Measurements from ENCODE around the gene GPC3. TPM values are rescaled to one million over a fixed set of nuclear protein-coding genes. Genes with fewer than 3 reads are reported as not detected.

Gene GPC3
- total RNA-seq, 1 donor from 2014 or later: 1,039 TPM

- TF ChIP-seq CTCF (IDR thresholded peaks at IDR 0.05) (no peak), EZH2phosphoT487 (IDR thresholded peaks at IDR 0.05) (no peak), EZH2 (IDR thresholded peaks at IDR 0.05) (no peak)
- Histone ChIP-seq H3K9me3 (ENCODE audit: low read depth) (no peaks in the 10 kb centered on the region), H4K20me1 (ENCODE audit: low read depth) (peaks cover 49% of the 10 kb centered on the region), H3K4me2 (no peak overlapping the region), H3K36me3 (no peaks in the 10 kb centered on the region), H3F3A (ENCODE audit: low read depth) (no peaks in the 10 kb centered on the region), H3K27me3 (no peaks in the 10 kb centered on the region), H2AFZ (replicated peaks) (no peak overlapping the region), H3K4me3 (no peak overlapping the region), H3K79me2 (ENCODE audit: low read depth) (peaks cover 25% of the 10 kb centered on the region), H3K4me1 (peaks cover 10% of the 10 kb centered on the region), H3K9ac (no peak overlapping the region), H3K27ac (peak overlapping the region; percentile 41)
- DNase-seq (ENCODE audit: low spot score): no peak
- H3K27ac Mint-ChIP-seq: no peak overlapping the region
- H3K4me1 Mint-ChIP-seq: peaks cover 18% of the 10 kb centered on the region
- H3K9me3 Mint-ChIP-seq: no peaks in the 10 kb centered on the region
- no peaks in the 10 kb centered on the region for H3K36me3 Mint-ChIP-seq
- no peak overlapping the region for H3K4me3 Mint-ChIP-seq
- peaks cover 4% of the 10 kb centered on the region for H3K27me3 Mint-ChIP-seq (ENCODE audit: insufficient read depth, low read depth)
Measured at GRCh38 chrX:133812402-133812801, 173.0 kb downstream of the GPC3 start.

GRCh38 chrX:133810925-133811324, 174.5 kb downstream of the GPC3 start:
- Histone ChIP-seq H3K4me1 (peaks cover 10% of the 10 kb centered on the region), H3K4me3 (no peak overlapping the region), H4K20me1 (ENCODE audit: low read depth) (peaks cover 48% of the 10 kb centered on the region), H3K79me2 (ENCODE audit: low read depth) (peaks cover 28% of the 10 kb centered on the region), H3K4me2 (no peak overlapping the region), H2AFZ (replicated peaks) (no peak overlapping the region), H3F3A (ENCODE audit: low read depth) (no peaks in the 10 kb centered on the region), H3K27ac (no peak overlapping the region), H3K9me3 (ENCODE audit: low read depth) (no peaks in the 10 kb centered on the region), H3K36me3 (peaks cover 3% of the 10 kb centered on the region), H3K9ac (no peak overlapping the region), H3K27me3 (no peaks in the 10 kb centered on the region)
- no peak overlapping the region for H3K27ac Mint-ChIP-seq
- H3K4me3 Mint-ChIP-seq: no peak overlapping the region
- H3K27me3 Mint-ChIP-seq (ENCODE audit: insufficient read depth, low read depth): peaks cover 4% of the 10 kb centered on the region
- peaks cover 3% of the 10 kb centered on the region for H3K36me3 Mint-ChIP-seq
- TF ChIP-seq CTCF (IDR thresholded peaks at IDR 0.05): no peak
- DNase-seq (ENCODE audit: low spot score): no peak
- no peaks in the 10 kb centered on the region for H3K9me3 Mint-ChIP-seq
- peaks cover 16% of the 10 kb centered on the region for H3K4me1 Mint-ChIP-seq

GRCh38 chrX:133804072-133804471, 181.3 kb downstream of the GPC3 start:
- Histone ChIP-seq H2AFZ (replicated peaks) (no peak overlapping the region), H3F3A (ENCODE audit: low read depth) (no peaks in the 10 kb centered on the region), H3K27me3 (no peaks in the 10 kb centered on the region), H3K4me2 (no peak overlapping the region), H3K9ac (no peak overlapping the region), H3K4me3 (no peak overlapping the region), H3K4me1 (no peaks in the 10 kb centered on the region), H3K36me3 (peaks cover 9% of the 10 kb centered on the region), H4K20me1 (ENCODE audit: low read depth) (peaks cover 44% of the 10 kb centered on the region), H3K27ac (no peak overlapping the region), H3K79me2 (ENCODE audit: low read depth) (peaks cover 55% of the 10 kb centered on the region), H3K9me3 (ENCODE audit: low read depth) (no peaks in the 10 kb centered on the region)
- TF ChIP-seq CTCF (IDR thresholded peaks at IDR 0.05) (no peak), EZH2phosphoT487 (IDR thresholded peaks at IDR 0.05) (no peak), EZH2 (IDR thresholded peaks at IDR 0.05) (no peak)
- H3K27me3 Mint-ChIP-seq (ENCODE audit: insufficient read depth, low read depth): no peaks in the 10 kb centered on the region
- no peak overlapping the region for H3K27ac Mint-ChIP-seq
- no peak overlapping the region for H3K4me3 Mint-ChIP-seq
- no peaks in the 10 kb centered on the region for H3K9me3 Mint-ChIP-seq
- DNase-seq (ENCODE audit: low spot score): no peak
- peaks cover 5% of the 10 kb centered on the region for H3K36me3 Mint-ChIP-seq
- H3K4me1 Mint-ChIP-seq: no peaks in the 10 kb centered on the region
